ENCODE data around the gene IFIT1B.
"Not testable (repeated sequence)": the region's sequence is repeated elsewhere in the genome, so short reads cannot be mapped to it uniquely, and the experiment has no call there.

IFIT1B gene

DNA sequence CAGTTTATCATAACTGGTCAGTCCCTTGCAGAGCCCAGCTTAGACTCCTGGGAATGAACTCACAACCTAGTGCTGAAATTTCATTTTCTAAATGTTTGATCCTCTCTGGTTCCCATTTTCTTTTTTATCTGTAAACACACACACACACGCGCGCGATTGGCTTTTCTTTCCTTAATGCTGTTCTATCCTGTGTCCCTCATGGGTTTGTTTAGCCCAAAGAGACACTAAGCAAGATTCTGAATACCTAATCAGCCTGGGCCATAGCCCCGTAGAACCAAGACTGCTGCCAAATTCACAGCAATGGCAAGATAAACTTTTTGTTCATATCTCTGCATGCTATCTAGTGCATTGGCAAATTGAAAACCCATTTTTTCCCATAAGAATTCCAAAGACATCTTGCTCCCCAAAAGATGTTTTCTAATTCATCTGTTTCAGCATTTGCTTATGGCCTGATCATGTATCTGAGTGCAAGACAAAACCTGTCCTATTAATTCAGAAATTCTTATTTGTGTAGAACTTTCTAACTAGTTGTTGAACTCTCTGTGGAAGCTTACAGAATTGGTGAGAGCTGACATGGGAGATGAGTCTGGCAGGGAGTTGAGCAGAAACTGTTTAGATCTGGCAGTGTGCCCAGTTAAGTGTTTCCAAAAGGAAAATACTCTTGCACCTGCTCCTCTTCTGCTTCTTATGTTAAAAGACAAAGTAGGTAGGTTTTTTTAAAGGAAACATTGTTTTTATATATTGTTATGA is 12.8 kb downstream of the IFIT1B start:
- Histone ChIP-seq H3K4me1 (ENCODE audit: control insufficient read depth, low read depth, low read length) (peaks cover 5% of the 10 kb centered on the region), H3K4me3 (ENCODE audit: low read length) (no peak overlapping the region)

DNA sequence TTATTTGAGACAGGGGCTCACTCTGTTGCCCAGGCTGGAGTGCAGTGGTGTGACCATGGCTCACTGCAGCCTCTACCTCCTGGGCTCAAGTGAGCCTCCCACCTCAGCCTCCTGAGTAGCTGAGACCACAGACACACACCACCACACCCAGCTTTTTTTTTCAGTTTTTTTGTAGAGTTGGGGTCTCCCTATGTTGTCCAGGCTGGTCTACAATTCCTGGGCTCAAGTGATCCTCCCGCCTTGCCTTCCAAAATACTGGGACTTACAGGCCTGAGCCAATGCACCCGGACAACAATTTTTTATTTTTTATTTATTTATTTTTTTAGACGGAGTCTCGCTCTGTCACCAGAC is 13.3 kb downstream of the IFIT1B start:
- not testable (repeated sequence) for H3K4me1 ChIP-seq (ENCODE audit: control insufficient read depth, low read depth, low read length); H3K9me3 ChIP-seq (ENCODE audit: control insufficient read depth, low read depth, low read length); H3K9ac ChIP-seq (ENCODE audit: low read length); H3K27ac ChIP-seq (ENCODE audit: low read length); H3K4me3 ChIP-seq (ENCODE audit: low read length); H3K27me3 ChIP-seq (ENCODE audit: control insufficient read depth, insufficient read depth, low read length); H3K36me3 ChIP-seq (ENCODE audit: control insufficient read depth, low read depth, low read length)

More for the DNA sequence above, 12.8 kb downstream of the IFIT1B start:
- Histone ChIP-seq H3K9me3 (ENCODE audit: control insufficient read depth, low read depth, low read length) (no peaks in the 10 kb centered on the region), H3K27ac (ENCODE audit: low read length) (no peak overlapping the region), H3K9ac (ENCODE audit: low read length) (no peak overlapping the region), H3K36me3 (ENCODE audit: control insufficient read depth, low read depth, low read length) (no peaks in the 10 kb centered on the region), H3K27me3 (ENCODE audit: control insufficient read depth, insufficient read depth, low read length) (no peaks in the 10 kb centered on the region)

DNA sequence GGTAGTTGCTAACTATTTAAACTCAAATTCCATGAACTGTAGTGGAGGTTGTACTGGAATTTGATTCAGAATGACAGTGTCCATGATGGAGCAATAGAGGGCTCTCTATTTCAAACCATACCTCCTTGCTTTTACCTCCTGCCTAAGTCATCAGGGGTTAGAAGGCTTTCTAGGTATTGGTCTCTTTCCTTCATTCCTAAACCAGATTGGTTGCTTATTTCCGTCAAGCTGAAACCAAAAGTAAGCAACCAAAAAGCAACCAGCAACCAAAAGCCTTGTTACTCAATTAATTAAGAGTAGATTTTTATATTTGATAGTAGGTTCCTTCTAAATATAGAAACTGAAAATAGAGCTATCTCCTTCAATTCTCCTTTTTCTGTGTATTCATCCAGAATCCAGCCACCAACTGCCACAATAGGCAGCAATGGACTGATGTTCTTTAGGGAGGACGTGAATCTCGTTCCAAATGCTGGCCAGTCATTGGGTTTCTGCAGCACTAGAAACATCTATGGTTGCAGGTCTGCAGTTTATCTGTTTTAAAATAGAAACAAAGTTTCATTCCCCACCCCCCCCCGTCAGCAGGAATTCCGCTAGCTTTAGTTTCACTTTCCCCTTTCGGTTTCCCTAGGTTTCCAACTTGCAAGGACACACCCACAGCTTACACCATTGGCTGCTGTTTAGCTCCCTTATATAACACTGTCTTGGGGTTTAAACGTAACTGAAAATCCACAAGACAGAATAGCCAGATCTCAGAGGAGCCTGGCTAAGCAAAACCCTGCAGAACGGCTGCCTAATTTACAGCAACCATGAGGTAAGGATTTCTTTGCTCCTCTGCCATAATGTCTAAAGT is 14.3 kb downstream of the IFIT1B start, which contains the start of gene IFIT1:
Gene IFIT1, plus strand, starts transcription at position 717 of the 850 bp plus-strand sequence. Its CDS starts 90 bp downstream, at position 807.
- Histone ChIP-seq H3K36me3 (ENCODE audit: control insufficient read depth, low read depth, low read length) (no peaks in the 10 kb centered on the region), H3K9ac (ENCODE audit: low read length) (no peak within 1 kb of the TSS), H3K9me3 (ENCODE audit: control insufficient read depth, low read depth, low read length) (no peaks in the 10 kb centered on the region), H3K4me3 (ENCODE audit: low read length) (peak within 1 kb of the TSS; percentile 55), H3K4me1 (ENCODE audit: control insufficient read depth, low read depth, low read length) (peaks cover 5% of the 10 kb centered on the region), H3K27me3 (ENCODE audit: control insufficient read depth, insufficient read depth, low read length) (no peaks in the 10 kb centered on the region), H3K27ac (ENCODE audit: low read length) (no peak within 1 kb of the TSS)

DNA sequence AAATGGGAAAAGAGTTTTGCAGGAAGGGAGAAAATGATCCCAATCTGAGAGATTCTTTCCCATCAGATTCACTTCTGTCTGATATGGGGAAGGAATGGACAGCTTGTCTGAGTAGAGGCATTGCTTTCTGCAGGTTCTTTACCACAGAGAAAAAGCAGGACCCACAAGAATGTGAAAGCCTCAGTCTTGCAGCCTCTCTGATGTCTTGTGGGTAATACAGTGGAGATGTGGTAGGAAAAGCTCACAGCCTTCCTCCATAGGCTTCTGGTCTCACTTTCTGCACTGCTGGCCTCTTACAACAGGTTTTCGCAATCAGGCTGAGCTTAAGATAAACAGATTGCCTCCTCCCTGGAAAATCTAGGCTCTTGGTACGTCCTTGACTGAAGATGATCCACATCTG is 15.1 kb downstream of the IFIT1B start:
- H3K4me3 ChIP-seq (ENCODE audit: low read length), result peak overlapping the region; percentile 55

DNA sequence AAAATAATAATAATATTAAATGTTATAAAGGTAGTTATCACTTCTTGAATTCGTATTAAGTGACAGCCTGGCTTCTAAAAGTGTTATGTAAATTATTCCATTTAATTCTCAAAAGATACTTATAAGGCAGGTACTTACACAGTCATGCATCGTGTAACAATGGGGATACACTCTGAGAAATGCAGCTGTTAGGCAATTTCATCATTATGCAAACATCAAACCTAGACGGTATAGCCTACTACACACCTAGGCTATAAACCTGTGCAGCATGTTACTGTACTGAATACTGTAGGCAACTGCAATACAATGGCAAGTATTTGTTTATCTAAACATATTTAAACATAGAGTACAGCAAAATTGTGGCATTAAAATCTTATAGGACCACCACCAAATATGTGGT is 16.0 kb downstream of the IFIT1B start:
- Histone ChIP-seq H3K9ac (ENCODE audit: low read length) (no peak overlapping the region), H3K4me3 (ENCODE audit: low read length) (no peak overlapping the region), H3K36me3 (ENCODE audit: control insufficient read depth, low read depth, low read length) (no peaks in the 10 kb centered on the region), H3K4me1 (ENCODE audit: control insufficient read depth, low read depth, low read length) (peaks cover 5% of the 10 kb centered on the region), H3K27me3 (ENCODE audit: control insufficient read depth, insufficient read depth, low read length) (no peaks in the 10 kb centered on the region), H3K27ac (ENCODE audit: low read length) (no peak overlapping the region), H3K9me3 (ENCODE audit: control insufficient read depth, low read depth, low read length) (no peaks in the 10 kb centered on the region)

More for the DNA sequence above, 15.1 kb downstream of the IFIT1B start:
- Histone ChIP-seq H3K27ac (ENCODE audit: low read length) (no peak overlapping the region), H3K9me3 (ENCODE audit: control insufficient read depth, low read depth, low read length) (no peaks in the 10 kb centered on the region), H3K27me3 (ENCODE audit: control insufficient read depth, insufficient read depth, low read length) (no peaks in the 10 kb centered on the region), H3K9ac (ENCODE audit: low read length) (no peak overlapping the region), H3K36me3 (ENCODE audit: control insufficient read depth, low read depth, low read length) (no peaks in the 10 kb centered on the region), H3K4me1 (ENCODE audit: control insufficient read depth, low read depth, low read length) (peaks cover 5% of the 10 kb centered on the region)

DNA sequence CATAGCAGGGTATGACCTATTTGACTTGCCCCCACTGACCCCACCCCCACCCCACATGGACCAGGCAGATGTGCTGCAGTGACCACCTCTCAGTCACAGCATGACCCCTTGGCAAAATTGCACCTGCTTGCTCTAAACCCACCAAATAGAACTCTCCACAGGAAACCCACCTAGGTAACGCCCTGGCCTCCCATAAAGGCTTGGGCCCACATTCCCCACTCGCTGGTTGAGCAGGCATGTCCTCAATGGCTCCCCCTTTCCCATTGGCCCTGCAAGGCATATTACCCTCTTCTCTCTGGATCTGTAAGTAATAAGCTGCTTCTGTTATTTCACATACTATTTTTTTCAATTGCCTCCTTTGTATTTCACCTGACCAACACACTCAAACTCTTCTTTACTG is 17.3 kb downstream of the IFIT1B start:
- no peak overlapping the region for H3K9ac ChIP-seq (ENCODE audit: low read length)
- no peak overlapping the region for H3K27ac ChIP-seq (ENCODE audit: low read length)
- no peaks in the 10 kb centered on the region for H3K9me3 ChIP-seq (ENCODE audit: control insufficient read depth, low read depth, low read length)
- H3K27me3 ChIP-seq (ENCODE audit: control insufficient read depth, insufficient read depth, low read length), result no peaks in the 10 kb centered on the region
- no peaks in the 10 kb centered on the region for H3K36me3 ChIP-seq (ENCODE audit: control insufficient read depth, low read depth, low read length)
- no peak overlapping the region for H3K4me3 ChIP-seq (ENCODE audit: low read length)
- peaks cover 5% of the 10 kb centered on the region for H3K4me1 ChIP-seq (ENCODE audit: control insufficient read depth, low read depth, low read length)

DNA sequence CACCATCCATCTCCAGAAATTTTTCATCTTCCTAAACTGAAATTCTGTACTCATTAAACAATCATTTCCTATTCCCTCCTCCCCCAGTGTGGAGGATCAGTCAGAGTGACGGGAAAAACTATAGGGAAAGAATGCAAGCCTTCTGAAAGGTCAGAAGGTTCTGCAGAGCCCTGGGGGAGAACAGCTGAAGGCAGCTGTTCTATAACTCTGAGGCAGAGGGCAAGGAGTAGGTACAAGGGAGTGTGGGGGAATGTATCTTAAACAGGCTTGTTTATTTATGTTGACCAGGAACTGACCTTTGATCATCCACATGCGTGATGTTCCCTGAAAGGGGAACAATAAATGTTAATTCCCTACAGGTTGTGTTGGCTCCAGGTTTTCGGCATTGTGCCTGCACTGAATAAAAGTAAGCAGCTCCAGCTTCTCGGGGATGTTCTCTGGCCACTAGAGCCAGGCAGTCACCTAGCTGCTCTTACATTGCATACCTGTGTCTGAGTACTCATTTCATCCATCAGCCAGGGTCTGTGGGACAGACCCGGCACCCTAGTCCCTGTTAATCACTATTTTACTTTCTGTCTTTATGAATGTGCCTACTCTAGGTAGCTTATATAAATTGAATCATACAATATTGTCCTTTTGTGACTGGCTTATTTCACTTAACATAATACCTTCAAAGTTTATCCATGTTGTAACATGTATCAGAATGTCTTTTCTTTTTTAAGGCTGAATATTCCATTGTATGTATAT is 20.3 kb downstream of the IFIT1B start:
- no peaks in the 10 kb centered on the region for H3K4me1 ChIP-seq (ENCODE audit: control insufficient read depth, low read depth, low read length)

DNA sequence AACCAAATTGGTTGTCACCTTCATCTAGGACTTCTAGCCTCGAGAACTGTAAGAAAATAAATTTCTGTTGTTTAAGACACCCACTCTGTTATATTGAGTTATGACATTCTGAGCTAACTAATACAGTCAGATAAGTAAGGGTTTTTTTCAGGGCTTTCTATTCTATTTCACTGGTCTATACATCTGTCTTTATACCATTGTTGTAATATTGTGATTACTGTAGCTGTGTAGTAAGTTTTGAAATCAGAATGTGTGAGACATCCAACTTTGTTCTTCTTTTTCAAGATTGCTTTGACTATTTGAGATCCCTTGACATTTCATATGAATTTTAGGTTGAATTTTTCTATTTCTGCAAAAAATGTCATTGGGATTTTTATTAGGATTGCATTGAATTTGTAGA is 22.1 kb downstream of the IFIT1B start:
- Histone ChIP-seq H3K36me3 (ENCODE audit: control insufficient read depth, low read depth, low read length) (no peaks in the 10 kb centered on the region), H3K4me1 (ENCODE audit: control insufficient read depth, low read depth, low read length) (no peaks in the 10 kb centered on the region), H3K9ac (ENCODE audit: low read length) (no peak overlapping the region), H3K4me3 (ENCODE audit: low read length) (no peak overlapping the region), H3K27me3 (ENCODE audit: control insufficient read depth, insufficient read depth, low read length) (no peaks in the 10 kb centered on the region), H3K9me3 (ENCODE audit: control insufficient read depth, low read depth, low read length) (no peaks in the 10 kb centered on the region), H3K27ac (ENCODE audit: low read length) (no peak overlapping the region)

More for the DNA sequence above, 20.3 kb downstream of the IFIT1B start:
- Histone ChIP-seq H3K27me3 (ENCODE audit: control insufficient read depth, insufficient read depth, low read length) (no peaks in the 10 kb centered on the region), H3K4me3 (ENCODE audit: low read length) (no peak overlapping the region), H3K27ac (ENCODE audit: low read length) (no peak overlapping the region), H3K9me3 (ENCODE audit: control insufficient read depth, low read depth, low read length) (no peaks in the 10 kb centered on the region), H3K36me3 (ENCODE audit: control insufficient read depth, low read depth, low read length) (no peaks in the 10 kb centered on the region), H3K9ac (ENCODE audit: low read length) (no peak overlapping the region)

DNA sequence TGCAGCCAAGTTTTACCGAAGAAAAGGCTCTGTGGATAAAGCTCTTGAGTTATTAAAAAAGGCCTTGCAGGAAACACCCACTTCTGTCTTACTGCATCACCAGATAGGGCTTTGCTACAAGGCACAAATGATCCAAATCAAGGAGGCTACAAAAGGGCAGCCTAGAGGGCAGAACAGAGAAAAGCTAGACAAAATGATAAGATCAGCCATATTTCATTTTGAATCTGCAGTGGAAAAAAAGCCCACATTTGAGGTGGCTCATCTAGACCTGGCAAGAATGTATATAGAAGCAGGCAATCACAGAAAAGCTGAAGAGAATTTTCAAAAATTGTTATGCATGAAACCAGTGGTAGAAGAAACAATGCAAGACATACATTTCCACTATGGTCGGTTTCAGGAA is 25.2 kb downstream of the IFIT1B start:
- Histone ChIP-seq H3K27me3 (ENCODE audit: control insufficient read depth, insufficient read depth, low read length) (no peaks in the 10 kb centered on the region), H3K36me3 (ENCODE audit: control insufficient read depth, low read depth, low read length) (no peaks in the 10 kb centered on the region), H3K4me3 (ENCODE audit: low read length) (no peak overlapping the region)

DNA sequence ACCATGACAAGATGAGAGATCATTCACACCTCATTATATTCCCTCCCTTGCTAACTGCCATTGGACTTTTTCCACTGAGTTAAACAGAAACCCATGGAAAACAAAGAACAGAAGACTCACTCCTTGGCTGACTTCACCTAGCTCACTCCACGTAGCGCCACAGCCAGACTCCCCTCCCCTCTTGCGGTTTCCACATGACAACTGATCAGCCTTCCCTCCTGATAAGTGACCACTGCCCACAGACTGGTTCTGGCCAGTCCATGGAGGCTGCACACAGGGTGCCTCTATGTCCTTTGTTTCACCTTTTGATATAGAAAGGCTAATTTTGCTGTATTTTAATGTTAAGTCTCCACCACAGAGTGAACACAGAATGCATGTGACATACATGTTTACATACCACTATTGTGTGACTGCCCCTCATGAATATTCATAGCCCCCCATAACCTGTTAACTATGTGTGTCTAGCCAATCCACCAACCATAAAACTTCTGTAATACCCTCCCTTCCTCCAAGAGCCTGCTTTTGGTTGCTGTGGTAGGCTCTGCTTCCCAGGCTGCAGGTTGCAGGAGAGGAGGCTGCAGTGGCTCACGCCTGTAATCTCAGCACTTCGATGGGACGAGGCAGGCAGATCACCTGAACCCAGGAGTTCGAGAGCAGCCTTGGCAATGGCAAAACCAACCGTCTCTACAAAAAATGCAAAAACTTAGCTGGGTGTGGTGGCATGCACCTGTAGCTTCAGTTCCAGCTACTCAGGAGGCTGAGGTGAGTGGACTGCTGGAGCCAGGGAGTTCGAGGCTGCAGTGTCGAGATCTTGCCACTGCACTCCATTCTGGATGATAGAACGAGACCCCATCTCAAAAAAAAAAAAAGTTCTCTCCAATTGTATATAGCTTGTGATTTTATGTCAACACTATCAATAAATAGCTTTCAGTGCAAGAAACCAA is 26.5 kb downstream of the IFIT1B start:
- Histone ChIP-seq H3K4me3 (ENCODE audit: low read length) (no peak overlapping the region), H3K27me3 (ENCODE audit: control insufficient read depth, insufficient read depth, low read length) (no peaks in the 10 kb centered on the region), H3K27ac (ENCODE audit: low read length) (no peak overlapping the region), H3K9me3 (ENCODE audit: control insufficient read depth, low read depth, low read length) (no peaks in the 10 kb centered on the region), H3K9ac (ENCODE audit: low read length) (no peak overlapping the region), H3K36me3 (ENCODE audit: control insufficient read depth, low read depth, low read length) (no peaks in the 10 kb centered on the region), H3K4me1 (ENCODE audit: control insufficient read depth, low read depth, low read length) (no peaks in the 10 kb centered on the region)

More for the DNA sequence above, 25.2 kb downstream of the IFIT1B start:
- Histone ChIP-seq H3K9me3 (ENCODE audit: control insufficient read depth, low read depth, low read length) (no peaks in the 10 kb centered on the region), H3K4me1 (ENCODE audit: control insufficient read depth, low read depth, low read length) (no peaks in the 10 kb centered on the region), H3K27ac (ENCODE audit: low read length) (no peak overlapping the region), H3K9ac (ENCODE audit: low read length) (no peak overlapping the region)

Measured in iPS-18a (cell line).